HG03108 (cell line): ENCODE measurements around the gene DIP2C.

ENCODE experiments used
- ATAC-seq: cut with Tn5 transposase; IDR thresholded peaks from one replicate; pipeline ENCODE4 v1.9.1; 2021; ENCODE audit warnings: moderate library complexity; ENCODE audit not compliant: unreplicated experiment

Gene DIP2C

DNA sequence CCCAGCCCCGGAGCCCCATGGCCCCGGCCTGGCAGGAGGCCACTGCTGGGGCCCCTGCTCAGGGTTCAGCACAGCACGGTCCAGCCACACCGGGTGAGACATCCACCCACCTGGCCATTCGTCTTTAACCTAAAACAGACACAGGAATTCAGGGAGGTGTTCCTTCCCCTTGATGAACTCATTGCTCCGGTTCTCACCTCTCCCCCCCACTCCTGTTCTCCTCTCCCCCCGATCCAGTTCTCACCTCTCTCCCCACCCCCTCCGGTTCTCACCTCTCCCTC is 129.8 kb downstream of the DIP2C start:
- no peak for ATAC-seq

DNA sequence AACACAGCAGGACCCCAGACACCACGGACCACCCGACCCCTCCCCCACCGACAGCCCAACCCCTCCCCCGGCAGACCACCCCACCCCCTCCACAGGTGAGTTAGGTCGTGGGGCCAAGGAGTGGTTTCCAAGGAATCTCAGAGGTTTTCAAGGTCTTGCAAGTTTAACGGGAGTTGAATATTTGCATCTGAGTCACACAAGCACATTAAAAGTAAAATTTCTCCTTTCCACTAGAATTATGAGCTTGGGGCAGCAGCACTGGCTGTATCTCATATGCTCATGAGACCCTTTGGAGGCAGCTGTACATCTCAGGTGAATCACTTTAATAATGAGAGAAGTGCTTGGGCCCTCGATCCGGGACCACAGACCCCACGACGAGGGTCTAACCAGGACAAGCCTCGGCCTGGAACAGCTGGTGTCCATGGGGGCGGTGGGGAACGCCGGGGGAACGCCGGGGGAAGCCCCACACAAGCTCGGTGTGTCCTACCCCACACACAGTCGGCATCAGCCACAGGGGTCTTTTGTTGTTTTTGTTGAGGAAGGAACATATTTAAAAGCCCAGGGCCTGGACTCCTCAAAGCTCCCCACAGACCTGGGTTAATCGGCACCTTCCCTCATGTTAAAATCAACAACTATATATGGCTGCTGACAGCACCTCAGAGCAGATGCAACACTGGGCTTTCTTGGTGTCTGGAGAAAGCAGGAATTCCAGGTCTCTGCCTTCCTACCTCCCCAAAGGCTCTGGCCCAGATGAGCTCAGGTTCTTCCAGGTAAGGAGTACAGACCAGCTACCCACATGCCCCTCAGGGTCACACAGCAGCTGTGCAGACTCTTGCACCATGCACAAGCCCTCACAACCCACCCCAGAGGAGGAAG is 130.3 kb downstream of the DIP2C start:
- ATAC-seq, result no peak

DNA sequence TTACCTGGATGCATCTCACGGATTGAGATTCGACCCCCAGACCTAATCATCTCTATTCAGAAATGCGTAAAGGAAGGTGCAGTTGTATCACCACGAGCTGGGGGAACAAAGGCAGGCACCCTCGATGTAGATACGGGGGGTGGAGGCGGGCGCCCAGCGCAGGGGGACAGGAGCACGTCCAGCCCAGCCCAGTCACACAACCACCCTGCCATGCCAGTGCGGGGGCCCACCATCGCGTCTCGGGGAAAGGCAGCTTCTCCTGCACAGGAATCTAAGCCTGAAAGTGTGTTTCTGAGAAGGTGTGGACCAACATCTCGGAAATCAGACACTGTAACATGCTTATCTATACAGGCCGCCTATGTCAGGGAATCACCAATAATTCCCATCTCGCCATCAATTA is 131.1 kb downstream of the DIP2C start:
- ATAC-seq, result no peak

DNA sequence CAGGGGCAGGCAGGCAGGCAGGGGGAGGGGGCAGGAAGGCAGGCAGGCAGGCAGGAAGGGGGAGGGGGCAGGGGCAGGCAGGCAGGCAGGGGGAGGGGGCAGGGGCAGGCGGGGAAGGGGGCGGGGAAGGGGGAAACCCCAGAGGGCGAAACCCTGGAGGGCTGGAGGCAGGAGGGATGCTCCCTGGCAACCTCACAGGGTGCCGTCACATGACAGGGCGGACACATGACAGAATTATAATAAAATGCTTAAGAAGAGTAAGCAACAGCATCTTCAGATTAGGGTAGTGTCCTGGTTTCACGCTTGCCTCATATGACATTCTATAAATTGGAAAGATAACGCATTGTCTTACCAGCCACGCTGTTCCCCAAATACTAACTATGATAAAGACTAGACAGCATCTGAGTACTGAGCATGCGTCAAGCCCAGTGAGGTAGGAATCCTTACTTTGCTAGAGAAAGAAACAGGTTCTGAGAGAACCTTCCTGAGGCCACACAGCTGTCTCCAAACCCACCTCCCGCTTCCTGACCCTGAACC is 131.6 kb downstream of the DIP2C start:
- ATAC-seq, result no peak

DNA sequence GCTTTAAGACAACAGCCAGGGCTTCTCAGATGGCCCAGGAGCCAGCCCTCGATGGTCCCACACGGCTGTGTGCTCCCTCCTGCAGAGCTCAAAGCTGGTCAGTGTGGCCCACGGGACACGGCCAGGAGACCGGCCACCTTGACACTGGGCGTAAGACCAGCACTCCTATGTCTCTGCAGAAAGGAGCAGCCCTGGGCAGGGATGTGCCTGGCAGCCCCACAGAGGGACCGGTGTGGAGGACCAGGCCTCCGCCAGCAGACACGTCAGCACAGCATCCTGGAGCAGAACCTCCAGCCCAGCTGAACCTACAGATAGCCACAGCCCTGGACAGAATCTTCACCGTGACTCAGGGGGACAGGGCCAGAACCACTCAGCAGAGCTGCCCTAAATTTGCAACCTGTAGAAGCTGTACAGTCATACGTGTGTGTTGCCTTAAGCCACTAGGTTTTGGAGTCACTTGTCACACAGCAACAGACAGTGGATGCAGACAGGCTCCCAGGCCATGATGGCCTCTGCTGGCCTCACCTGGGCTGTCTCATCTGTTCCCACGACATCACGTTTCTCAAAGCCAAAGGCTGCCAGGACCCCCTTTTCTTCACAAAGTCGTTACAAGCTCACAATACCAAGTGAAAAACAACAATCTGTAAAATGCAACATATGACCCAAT is 132.4 kb downstream of the DIP2C start:
- ATAC-seq, result no peak

DNA sequence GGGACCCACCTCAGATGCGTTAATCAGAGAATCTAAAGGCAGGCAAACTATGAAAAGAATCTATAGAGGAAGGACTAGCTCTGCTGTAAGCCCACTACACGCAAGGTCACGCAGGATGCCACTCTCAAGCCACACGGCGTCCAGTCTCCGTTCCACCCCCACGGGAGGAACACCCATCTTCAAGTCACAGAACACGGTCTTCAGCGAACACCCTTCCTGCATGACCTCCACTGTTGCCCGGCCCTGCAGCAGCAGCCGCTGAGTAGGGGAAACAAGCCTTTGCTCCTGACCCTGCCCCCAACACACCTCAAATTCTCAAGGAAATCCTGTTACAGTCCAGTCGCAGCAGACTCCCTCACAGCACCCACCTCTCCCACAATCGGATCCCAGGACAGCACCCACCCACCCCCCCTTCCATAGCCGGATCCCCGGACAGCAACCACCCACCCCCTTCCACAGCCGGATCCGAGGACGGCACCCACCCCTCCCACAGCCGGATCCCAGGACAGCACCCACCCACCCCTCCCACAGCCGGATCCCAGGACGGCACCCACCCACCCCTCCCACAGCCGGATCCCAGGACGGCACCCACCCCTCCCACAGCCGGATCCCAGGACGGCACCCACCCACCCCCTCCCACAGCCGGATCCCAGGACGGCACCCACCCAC is 133.7 kb downstream of the DIP2C start:
- no peak for ATAC-seq

DNA sequence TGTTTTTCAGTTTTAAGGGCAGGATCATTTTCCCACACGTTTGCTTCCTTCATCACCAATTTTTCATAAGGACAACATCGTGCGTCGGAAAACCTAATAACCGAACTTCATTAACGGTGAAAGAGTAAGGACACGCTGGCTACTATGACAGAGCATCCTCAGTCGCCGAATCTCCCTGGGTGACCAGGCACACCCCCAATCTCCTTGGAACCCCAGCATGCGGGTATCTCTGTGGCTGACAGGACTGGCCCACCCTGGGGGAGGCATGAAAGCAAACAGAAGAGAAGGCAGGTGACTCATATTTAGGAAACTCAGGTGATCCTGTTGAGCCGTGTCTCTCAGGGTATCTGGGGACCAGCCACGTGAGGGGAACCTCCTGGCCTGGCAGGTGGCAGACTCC is 134.2 kb downstream of the DIP2C start:
- no peak for ATAC-seq

DNA sequence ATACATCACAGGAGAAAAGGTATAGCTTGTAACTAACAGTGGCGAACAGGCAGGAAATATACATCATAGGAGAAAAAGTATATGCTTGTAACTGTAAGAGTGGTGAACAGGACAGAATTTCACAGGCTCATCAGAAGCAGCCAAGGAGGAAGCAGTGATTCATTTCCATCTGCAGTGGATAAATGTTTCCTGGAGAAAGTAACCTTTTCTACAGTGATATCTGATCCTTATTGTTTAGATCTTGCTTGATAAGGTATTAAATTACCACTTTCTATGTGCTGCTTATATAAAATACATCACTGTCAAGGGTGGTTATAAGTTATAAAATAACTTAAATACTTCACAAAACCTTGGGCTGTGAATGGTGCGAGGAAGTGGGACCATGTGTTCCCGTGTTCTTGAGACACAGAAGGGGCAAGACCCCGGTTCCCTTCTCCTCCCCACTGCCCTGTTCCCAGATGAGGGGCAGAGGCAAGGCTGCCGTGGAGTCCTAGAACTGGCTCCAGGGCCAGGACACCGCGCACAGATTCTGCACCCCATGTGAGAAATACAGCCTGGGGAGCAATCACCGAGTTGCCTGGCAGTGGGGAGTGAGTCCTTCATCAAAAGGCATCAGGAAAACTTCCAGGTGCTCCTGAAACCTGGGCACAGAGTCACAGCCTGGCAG is 135.2 kb downstream of the DIP2C start:
- no peak for ATAC-seq

DNA sequence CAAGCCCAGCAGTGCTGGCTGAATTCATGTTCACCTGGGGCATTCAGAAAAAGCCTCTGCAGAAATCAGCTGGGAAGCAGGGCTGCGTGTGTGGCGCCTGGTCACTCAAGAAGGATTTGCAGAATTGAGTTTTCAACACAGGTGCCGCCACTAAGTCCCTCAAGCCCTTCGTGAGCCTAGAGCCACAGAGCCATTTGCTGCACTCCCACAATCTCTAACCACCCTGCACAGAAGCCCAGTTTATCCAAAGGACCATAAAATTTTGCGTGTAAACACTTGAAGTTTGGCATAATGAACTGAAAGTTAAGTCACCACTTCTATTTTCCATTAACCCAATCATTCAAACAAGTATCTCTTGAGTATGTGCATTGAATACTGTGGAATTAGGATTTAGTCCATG is 136.2 kb downstream of the DIP2C start:
- ATAC-seq, result no peak

DNA sequence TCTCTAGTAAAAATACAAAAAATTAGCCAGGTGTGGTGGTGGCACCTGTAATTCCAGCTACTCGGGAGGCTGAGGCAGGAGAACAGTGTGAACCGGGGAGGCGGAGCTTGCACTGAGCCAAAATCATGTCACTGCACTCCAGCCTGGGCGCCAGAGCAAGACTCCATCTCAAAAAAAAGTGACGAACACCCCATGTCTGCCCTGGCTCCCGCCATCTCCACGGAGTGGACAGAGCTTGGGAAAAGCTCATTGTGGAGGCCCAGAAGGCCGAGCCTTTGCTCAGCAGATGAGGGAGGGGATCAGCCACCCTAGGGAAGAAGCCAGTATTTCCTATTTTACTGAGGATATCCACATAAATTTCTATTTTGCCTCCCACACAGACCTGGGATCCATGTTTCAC is 136.8 kb downstream of the DIP2C start:
- no peak for ATAC-seq

DNA sequence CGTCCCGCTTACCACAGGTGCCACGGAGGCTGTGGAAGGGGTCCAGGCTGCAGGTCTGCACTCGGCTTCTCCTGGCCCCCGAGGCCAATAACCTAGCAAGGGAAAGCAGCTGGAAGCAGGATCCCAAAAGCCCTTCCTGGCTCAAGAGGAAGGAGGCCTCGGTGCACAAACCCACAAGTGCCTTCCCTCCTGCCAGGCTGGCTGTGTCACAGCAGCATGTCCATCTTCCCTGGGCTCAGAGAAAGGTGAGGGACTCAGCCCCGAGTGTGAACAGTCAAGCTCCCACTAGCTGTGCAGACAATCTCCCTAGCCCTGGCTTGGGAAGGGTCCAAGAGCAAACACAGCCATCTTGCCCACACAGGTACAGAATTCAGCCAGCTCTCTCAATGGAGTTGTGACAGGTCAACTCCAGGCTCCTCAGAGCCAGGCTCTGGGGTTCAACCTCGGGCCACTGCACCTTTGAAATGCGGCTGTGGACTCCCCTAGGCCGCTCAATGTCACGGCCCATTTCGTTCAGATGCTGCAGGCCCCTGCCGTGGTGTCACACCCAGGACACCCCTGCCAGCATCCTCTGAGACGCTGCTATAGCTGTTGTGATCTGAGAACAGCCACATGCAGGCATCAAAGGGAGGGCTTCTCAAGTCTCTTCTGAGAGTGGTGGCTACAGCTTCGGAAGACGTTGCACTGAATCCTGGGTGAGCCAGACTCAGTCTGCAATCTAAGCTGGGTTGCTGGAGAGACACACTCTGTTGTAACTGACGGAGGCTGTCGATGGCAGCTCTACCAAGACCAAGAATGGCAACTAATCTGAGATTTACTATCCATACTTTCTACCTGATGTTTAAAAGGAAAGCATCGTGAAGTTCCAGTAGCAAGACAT is 137.9 kb downstream of the DIP2C start:
- no peak for ATAC-seq

DNA sequence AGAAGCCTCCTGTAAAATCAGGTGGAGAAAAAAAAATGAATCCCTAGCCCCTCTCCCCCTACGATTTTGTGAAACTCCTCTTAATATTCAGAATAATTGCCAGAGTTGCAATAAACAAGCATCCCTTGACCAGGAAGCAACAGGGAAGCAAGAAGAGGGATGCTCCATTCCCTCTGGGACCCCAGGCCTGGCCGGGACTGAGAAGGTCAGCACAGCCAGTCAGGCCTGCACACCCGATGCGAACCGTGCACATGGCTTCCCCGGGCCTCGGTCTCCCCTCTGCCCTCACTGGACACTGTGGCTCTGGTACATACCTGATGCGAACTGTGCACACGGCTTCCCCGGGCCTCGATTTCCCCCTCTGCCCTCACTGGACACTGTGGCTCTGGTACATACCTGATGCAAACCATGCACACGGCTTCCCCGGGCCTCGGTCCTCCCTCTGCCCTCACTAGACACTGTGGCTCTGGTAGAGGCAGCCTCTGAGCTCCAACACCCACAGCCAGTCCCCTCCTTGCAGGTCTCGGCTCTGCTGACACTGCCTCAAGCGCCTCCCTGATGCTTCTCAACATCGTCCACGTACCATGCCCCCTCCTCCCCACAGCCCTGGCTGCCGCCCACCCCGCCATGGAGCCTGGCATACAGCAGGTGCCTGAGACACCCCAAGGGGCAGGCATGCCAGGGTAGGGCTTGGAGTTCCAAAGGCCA is 138.6 kb downstream of the DIP2C start:
- ATAC-seq, result no peak

DNA sequence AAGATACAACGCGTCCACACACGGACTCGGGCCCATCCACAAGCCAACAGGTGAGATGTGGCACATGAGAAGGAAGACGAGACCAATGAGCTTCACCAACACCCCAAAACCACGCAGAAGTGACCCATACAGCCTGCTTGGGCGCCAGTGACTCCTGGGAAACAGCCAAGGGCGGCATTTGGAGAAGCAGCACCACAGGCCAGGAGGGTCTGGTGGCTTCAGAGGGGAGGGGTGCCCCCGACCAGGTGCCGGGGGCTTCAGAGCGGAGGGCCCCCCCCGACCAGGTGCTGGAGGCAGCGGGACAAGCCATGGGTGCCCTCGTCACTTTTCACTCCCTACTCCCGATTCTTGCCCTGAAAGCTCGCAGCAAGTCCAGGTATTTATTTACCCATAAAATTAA is 140.1 kb downstream of the DIP2C start:
- no peak for ATAC-seq

DNA sequence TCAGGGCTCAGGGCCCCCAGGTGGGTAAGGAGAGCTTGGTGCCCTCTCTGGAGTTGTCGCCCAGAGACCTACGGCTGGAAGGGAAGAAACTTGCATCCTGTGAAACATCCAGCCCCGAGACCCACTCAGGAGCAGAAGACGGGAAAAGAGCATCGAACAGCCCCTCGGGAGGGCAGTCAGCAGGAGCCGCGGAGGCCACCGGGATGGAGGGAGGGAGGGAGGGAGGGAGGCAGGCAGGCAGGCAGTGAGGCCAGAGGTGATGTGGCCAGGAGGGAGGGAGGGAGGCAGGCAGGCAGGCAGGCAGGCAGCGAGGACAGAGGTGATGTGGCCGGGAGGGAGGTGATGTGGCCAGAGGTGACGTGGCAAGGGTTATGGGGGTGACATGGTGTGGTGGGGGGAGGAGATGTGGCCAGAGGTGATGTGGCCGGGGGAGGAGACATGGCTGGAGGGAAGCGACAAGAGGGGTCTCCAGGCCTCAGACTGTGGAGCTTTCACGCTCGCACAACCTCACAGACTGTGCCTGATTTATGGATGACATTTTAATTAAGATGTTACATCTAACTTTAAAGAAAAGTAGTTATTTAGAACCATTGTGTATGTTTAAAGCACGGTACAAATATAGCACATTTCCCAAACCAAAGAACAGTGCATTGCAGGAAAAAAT is 141.1 kb downstream of the DIP2C start:
- no peak for ATAC-seq

DNA sequence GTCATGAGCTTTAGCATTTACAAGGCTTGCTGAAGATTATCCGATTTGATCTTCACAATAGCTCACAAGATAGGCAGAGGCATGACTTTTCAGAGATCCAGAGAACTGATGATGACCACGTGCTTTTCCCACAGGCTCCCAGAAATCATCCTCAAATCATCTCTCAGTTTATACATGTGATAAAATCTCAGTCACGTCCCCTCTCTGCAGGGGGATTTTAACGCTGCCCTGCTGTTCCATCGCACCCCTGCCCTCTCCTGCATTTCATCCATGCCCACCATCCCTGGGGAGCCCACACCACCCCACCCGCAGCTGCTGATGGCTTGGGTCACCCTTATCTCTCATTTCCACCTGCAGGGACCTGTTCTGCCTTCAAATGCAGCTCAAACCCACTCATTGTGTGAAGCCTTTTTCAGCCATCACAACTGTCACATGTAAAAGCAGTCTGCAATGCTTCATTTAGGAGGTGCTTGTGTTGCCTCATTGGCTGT is 141.8 kb downstream of the DIP2C start:
- ATAC-seq, result no peak

DNA sequence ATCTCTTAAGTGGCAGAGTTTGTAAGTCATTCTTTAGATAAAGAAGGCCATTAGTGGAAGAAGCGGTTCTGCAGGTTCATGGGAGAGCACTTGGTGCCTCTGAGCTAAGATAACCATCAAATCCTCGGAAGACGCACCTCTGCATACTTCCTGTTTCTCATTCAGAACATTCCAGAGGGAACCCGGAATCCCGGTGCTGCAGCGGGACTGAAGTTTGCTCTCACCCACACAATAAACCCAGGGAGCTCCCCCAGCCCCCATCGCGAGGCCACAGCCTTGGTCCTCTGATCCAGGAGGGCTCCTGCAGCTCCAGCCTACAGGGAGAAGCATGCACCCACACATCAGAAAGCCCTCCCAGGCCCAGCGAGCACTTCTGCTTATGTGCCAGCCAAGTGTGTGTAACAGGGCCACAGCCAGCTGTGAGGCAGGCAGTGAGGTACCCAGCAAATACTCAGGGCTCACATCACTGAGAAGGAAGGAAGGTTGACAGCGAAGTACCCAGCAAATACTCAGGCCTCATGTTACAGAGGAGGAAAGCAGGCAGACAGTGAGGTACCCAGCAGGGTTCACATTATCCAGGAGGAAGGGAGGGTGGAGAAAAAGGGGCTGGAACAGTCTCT is 142.4 kb downstream of the DIP2C start:
- no peak for ATAC-seq

DNA sequence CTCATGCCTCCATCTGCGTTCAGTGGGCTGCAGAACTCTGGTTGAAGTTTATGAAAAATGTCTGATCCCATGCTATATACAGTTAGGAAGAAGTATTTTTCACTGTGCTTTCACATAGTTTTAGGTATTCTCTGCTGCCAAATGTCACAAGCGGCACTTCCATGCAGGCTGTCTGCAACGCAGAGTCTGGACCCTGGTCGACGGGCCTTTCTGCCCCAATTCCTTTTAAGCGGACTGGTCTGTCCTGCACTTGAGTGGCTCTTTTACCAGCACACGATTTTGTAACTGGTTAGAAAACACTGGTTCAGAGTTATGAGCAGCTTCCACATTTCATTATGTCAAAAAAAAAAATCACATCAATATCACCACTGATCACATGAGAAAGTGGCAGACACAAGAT is 143.0 kb downstream of the DIP2C start:
- no peak for ATAC-seq
